Prostate gland (tissue), 2 donors: Measurements from ENCODE around the gene MYO5C.

Source experiments
- CTCF ChIP-seq, 4 experiments: fragments of 200-600 bp in 2 of 4; fragments of 450-650 bp in 2 of 4; sonication (generic) in 2 of 4; IDR thresholded peaks; 1 replicate in 3 of 4; 2 replicates in 1 of 4; pipeline ENCODE4 v1.5.1; 2016 to 2019; ENCODE audit warnings: antibody characterized with exemption in 4 of 4, mild to moderate bottlenecking in 2 of 4, moderate library complexity in 2 of 4
- POLR2AphosphoS5 ChIP-seq: sonication (generic); formaldehyde crosslinking; IDR thresholded peaks from one replicate; pipeline ENCODE4 v1.6.1; 2017; ENCODE audit warnings: antibody characterized with exemption

DNA sequence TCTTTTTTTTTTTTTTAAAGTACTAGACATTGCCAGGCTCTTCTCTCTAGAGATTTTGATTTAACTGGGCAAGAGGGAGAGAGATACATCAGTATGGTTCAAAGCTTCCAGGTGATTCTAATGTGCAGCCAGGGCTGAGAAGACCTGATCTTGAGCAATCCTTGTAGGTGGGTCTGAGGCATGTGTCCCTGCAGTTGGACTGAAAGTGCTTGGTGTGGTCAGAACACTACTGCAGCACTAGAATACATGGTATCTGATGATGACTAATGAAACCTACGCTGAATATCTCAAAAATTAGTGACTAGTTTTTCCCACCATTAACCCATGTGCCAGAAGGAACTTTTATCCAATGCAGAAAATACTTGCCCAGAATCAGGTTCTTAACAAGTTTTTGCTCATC lies 34.4 kb upstream of the MYO5C start:
- TF ChIP-seq CTCF (IDR thresholded peaks at IDR 0.05) (no peak), POLR2AphosphoS5 (no peak)
